Left colon (tissue), 2 donors: ENCODE results near the gene WDR72. TPM values are rescaled to one million over a fixed set of nuclear protein-coding genes. Genes with fewer than 3 reads are reported as not detected.
"Not testable (repeated sequence)": the region's sequence is repeated elsewhere in the genome, so short reads cannot be mapped to it uniquely, and the experiment has no call there.

Experiments used
- ATAC-seq: fragments of 200-7000 bp; cut with Tn5 transposase; one replicate; pipeline ENCODE4 v1.9.1; 2020; ENCODE audit warnings: mild to moderate bottlenecking, moderate library complexity
- DNase-seq, 2 donors: peaks; one replicate each; pipeline ENCODE4 v3.0.0-alpha.2; 2020
- intact Hi-C, 2 donors: fragments of 100-400 bp; cut with DNase I in 1 of 2; cut with micrococcal nuclease in 1 of 2; formaldehyde crosslinking; loops; one replicate each; pipeline versions ENCODE4 v1.11.2 to v1.14.0; 2022; cut with DNase I, micrococcal nuclease
- long read RNA-seq: library from polyadenylated mRNA; unstranded; transcript quantifications from one replicate; pipeline ENCODE4 v2.0.0, GENCODE V29; 2021
- total RNA-seq, 2 donors: library from RNA; stranded (reverse); fragmentation: NEBNext Ultra II Directional; extraction: Animal tissue kit (Norgen Biotek cat#: 25700); gene quantifications; one replicate each; pipeline ENCODE4 v1.2.1, GENCODE V29; 2021
- donor health status: DM: no; HTN: no; CAD: no.
- donor health status: DM: yes; HTN: yes; CAD: no.

WDR72 gene
- 1 to 10 TPM in 1 of 2 donors, under 1 TPM in 1; 0.12 to 1.2 TPM for total RNA-seq
- long read RNA-seq, result 0 reads

DNA sequence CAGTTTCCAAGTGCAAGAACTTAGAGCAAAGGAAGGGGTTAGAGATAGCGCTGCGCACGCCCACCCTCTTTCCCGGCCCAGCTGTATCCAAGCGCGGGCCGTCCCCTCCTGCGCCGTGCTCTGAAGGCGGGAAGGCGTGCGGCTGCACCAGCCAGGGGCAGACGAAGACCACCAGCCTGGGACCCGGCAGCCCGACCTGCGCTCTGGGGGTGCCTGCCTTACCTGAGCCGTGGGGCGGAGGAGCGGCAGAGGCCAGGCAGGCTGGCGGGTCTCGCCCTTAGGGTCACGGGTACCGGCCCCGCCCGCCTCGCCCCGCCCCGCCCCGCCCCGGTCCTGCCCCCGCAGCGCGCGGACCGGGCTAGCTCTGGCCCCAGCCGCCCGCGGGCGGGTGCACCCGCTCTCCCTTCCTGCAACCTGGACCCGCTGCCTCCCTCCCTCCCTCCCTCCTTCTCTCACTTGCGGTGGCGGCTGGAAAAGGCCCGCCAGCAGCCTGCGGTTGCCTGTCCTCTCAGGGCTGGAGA lies at the start of gene WDR72:
TSS of gene WDR72 (minus strand) at position 253 of the 521 bp plus-strand sequence. CDS start 26,514 bp downstream, outside the sequence.
- DNase-seq, result peak; percentile 18 to 40

DNA sequence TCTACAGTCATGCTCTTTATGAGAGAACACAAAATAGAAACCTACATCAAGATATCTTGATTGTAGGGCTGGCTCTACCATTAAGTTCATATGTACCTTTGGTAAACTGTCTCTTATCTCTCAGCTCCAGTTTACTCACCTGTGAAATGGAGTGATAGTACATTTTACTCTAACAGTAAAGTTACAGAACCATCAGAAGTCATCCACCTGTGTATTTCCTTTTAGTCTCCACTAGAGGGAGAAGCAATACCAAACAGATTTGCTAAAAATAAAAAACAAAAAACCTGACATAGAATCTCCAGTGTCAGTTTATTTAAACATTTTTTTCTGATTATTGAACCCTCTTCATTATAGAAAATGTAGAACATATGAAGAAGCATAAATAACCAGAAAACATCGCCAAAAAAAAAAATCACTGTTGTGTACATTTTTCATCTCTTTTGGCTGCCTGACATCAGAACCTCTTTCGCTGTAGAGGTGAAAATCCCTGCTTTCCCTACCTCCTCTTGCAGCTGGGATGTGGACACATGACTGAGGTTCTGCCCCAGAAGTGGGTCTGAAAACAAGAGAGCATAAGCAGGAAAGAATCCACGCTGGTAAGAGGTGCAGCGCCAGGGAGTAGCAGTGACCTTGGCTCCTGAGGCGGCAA lies 48.7 kb upstream of the WDR72 start:
- intact Hi-C loops, result no loop called here
- peak; percentile 55 for ATAC-seq
- DNase-seq, result no peak

More for the DNA sequence above, at the start of gene WDR72:
- ATAC-seq, result peak; percentile 83
- intact Hi-C loops, result no loop called here

DNA sequence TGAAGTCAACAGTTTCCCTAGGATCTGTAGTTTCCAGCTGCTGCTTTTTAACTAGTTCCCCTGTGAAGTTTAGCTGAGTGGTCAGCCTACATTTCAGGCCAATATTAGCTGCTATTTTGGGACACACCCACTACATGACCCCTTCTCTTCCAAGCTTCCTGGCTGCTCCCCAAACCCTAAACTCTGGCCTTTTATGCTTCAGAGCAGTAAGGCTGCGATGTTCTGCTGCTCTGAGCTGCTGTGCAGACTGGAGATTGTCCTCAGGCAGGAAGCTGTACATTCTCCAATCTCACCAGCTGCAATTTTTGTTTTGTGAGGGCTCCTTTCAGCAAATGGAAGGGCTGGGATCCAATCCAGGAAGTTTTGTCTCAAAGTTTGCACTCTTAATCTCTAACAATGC lies 48.0 kb upstream of the WDR72 start:
- DNase-seq (no peak), ATAC-seq (no peak)
- intact Hi-C loops, result no loop called here

DNA sequence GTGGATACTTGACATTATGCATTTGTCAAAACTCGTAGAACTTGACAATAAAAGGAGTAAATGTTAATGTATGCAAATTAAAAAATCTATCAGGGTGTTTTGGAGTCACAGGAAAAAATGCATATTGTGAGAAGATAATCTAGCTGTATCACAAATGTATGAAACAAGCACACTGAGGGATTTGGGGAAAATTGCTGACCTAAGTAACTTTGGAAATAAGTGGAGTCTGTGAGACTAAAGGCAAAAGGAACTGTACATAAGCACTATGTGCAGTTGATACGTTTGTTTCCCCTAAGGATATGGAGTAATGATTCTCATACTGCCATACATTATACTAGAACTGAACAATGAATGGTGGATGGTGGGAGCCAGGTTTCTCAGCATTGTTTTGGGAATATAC lies 43.2 kb upstream of the WDR72 start:
- no peak for DNase-seq
- ATAC-seq, result no peak
- intact Hi-C loops, result no loop called here

DNA sequence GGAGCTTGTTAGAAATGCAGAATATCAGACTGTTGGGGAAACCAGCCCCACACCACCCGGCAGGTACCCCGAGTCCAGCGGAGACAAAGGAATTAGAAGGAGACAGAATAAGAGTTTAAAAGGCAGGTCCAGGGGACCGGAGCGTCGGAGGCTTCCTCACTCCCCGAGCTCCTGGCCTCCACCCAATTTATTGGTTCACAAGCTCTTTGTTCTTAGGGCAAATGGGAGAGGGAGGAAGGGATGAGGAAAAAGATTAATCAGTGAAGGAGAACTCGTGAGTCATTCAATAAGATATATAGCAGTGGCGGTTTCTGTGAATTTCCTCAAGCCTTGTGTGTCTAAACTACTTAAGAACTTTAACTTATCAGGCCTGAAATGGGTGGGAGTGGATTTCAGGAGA lies 32.1 kb upstream of the WDR72 start:
- no peak for DNase-seq
- intact Hi-C loops, result no loop called here
- ATAC-seq, result peak; percentile 57

DNA sequence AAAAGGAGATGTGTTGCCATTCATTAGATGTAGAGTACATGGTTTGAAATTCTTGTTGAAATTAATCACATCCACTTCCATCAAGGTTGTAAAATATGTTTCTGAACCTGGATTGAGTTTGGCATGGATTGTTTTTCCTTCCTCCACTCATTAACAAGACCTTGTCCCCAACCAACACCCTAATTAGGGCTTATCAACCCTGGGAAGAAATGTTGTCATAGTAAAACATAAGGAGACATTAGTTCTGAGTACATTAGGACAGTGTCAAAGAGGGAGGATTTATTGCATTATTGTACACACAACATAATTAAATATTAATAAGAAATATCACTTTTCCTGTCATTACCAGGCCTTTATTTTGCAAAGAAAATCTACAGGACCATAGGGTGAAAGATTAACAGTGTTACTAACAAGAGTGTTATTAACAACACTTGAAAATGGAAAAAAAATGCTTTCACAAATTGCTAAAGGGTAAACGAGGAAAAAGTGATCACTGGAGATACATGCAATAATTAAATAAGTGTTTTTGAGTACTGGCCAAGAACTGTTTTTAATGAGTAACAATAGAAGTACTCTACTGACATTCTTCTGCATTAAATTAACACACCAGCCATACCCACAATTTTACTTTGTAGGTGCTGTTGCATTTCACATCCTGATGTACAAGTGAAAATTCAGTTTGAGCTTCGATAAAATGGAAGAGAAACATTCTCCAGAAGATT lies 30.4 kb upstream of the WDR72 start:
- DNase-seq (no peak), ATAC-seq (no peak)
- intact Hi-C loops, result no loop called here

DNA sequence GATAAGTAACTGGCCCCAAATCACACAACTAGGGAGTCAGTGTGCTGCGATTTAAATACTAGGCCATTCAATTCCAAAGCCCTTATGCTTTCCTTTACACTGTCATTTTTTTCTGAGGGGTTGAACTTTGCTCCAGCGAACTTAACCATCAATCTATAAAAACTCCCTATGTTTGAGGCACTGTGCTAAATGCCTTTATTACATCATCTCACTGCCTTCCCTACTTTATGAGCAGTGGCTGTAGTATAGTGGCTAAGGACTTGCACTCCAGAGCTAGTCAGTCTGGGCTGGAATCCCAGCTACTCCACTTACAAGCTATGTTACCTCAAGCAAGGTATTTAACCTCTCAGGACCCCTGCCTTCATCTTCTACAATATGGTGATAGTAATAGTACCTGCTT lies 26.9 kb upstream of the WDR72 start:
- peak; percentile 100 for ATAC-seq
- DNase-seq, result peak; percentile 18 to 51
- intact Hi-C loops, result no loop called here

DNA sequence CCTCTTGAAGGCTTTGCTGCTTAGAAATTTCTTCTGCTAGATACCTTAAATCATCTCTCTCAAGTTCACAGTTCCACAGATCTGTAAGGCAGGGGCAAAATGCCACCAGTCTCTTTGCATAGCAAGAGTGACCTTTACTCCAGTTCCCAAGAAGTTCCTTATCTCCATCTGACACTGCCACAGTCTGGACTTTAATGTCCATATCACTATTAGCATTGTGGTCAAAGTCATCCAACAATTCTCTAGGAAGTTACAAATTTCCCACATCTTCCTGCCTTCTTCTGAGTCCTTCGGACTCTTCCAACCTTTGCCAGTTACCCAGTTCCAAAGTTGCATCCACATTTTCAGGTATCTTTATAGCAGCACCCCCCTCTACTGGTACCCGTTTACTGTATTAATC lies 25.8 kb upstream of the WDR72 start:
- ATAC-seq, intact Hi-C loops, DNase-seq: not testable (repeated sequence)

DNA sequence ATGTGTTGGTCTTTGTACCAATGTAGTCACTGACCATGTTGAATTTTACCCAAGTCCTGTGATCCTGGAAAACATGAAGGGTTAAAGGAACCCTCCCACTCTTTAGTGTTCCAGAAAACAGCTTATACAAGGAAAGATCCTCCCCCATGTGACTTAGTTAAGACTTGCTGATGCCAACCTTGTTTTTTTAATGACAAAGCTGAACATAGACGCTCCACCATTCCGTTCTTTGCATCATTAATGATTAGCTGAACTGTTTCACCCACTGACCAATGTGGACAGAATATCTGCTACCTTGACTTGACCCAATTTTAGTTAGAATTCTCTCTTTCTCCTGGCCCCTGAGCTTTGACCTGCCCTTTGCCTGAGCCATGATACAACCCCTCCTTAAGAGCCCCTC lies 3.5 kb upstream of the WDR72 start:
- ATAC-seq (no peak), DNase-seq (no peak)
- intact Hi-C loops, result no loop called here

DNA sequence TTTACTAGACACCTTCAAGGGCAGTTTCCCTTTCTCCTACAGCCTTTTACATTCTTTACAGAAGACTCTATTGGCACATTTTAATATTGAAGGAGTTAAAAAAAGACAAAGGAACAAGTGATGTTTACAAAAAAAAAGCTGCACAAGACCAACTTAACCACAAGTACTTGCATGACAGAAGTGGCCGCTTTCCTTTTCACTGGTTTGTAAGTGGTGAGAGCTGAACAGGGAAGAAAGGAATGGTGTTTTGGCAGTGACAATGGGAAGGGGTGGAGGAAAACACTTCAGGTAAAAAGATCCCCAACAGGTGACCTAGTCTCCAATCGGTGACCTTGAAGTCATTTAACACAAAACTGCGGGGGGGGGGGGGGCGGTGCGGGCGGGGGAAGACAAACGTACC lies 1.1 kb downstream of the WDR72 start:
- ATAC-seq (no peak), DNase-seq (no peak)
- intact Hi-C loops, result no loop called here

DNA sequence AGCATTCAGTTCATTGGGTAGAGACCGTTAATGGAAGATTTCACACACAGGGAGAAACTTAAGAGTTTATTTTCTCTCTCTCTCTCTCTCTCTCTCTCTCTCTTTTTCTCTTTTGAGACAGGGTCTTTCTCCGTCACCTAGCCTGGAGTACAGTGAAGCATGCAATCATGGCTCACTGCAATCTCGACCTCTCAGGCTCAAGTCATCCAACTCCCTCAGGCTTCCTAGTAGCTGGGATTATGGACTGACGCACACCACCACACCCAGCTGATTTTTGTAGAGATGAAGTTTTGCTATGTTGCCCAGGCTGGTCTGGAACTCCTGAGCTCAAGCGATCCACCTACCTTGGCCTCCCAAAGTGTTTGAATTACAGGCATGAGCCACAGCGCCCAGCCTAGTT lies 1.6 kb downstream of the WDR72 start:
- ATAC-seq (no peak), DNase-seq (no peak)
- intact Hi-C loops, result no loop called here

DNA sequence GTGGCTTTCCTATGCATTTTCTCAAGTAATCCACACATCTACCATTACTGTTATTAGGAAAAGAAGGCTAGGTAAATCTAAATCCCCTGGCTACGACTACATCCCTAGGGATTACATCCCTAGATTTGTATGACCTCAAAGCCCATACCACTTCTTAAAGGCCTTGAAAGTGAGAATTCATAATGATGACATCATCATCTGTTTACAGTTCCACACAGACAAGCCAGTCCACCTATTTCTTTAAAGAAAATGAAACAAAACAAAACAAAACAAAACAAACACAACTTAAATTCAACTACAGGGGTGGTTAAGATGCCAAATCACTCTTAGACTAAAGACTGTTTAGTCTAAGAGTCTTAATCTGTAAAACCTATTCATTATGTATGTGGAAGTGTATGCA lies 5.7 kb downstream of the WDR72 start:
- DNase-seq (no peak), ATAC-seq (no peak)
- intact Hi-C loops, result no loop called here

DNA sequence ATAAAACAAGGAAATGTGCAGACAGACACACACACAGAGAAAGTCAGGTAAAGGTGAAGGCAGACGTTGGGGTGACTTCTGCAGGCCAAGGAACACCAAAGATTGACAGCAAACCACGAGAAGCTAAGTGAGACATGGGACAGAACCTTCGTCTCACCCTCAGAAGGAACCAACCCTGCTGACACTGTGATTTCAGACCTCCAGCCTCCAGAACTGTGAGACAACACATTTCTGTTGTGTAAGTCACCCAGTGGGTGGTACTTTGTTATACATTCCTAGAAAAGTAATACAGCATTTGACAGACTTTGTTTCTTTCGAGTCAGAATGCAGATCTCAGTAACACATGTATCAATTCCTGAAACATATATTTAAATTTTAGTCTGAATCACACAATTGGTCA lies 7.1 kb downstream of the WDR72 start:
- ATAC-seq (no peak), DNase-seq (no peak)
- intact Hi-C loops, result no loop called here

DNA sequence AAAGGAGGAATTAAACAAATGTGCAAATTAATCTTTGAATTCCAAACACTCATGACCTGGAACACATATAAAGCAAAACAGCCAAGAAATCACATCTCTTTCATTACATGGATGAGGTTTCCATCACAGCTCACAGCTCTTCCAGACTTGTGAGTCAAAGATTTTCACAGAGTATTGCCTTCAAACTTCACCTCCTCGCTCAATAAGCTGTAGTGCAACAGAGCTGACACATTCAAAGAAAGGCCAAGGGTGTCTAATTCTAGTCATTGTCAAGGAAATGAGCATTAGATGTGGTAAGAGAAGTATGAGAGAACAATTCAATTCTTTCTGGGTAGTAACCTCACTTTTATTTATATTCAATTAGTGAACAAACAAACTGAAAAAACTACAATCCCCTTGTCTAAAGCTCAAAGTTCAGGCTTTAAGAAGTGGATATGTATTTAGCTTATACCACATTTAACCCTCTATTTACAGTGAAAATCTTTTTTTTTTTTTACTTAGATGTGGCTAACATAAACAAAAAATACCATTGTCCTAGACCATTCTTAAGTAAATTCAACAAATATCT lies 11.9 kb downstream of the WDR72 start:
- DNase-seq (no peak), ATAC-seq (no peak)
- intact Hi-C loops, result no loop called here

DNA sequence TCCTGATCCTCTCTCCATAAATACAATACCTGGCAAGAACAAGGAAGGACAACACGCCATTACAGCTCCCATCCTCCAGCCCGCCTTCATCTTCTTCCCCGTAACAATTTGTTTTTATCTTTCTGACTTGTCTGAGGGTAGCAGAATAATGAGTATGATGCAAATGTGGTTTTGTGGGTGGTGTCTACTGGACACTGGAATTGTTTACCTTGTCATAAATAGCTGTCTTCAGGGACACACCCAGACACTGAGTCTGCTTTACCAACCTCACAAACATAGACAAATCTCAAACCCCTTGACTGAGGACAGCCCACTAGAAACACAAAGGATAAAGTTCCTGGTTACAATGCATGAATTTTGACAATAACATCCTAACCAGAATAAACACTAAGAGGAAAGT lies 13.4 kb downstream of the WDR72 start:
- intact Hi-C loops, result no loop called here
- peak; percentile 55 for ATAC-seq
- DNase-seq, result no peak

DNA sequence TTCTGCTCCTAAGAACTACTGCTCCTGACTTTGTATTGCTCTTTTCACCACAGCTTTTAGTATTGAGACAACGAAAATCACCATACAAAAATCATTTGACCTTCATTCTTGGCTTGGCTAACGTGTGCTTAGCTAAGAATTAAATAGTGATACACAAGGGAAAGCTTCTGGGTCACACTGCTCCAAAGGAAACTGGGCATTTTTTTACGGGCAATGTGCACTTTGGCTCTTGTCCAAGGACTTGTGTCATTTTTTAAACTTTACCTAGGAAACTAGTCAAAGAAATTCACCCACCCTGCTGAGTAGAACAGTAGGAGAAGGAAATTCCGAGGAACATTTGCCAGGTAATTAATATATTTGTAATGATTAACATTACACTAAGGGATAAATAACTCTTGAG lies 19.8 kb downstream of the WDR72 start:
- no peak for DNase-seq
- intact Hi-C loops, result no loop called here

DNA sequence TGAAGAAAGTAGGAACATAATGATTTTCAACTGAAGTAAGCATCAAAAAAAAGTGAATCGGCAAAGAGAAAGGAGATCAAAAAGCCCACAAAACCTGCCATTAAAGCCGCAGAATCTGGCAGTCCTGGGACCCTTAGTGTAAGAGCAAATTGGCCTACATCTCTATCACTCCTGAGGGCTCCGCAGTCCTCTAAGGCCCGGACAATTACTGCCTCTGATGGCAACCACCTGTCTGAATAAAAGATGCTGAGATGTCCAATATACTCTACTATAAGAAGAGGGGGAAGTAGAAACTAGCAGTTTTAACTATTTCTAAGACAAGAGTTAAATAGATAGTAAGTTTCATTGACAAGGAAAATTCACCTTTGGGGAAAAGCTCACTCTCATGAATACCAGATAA lies 20.3 kb downstream of the WDR72 start:
- DNase-seq (no peak), ATAC-seq (no peak)
- intact Hi-C loops, result no loop called here

More for the DNA sequence above, 19.8 kb downstream of the WDR72 start:
- no peak for ATAC-seq

DNA sequence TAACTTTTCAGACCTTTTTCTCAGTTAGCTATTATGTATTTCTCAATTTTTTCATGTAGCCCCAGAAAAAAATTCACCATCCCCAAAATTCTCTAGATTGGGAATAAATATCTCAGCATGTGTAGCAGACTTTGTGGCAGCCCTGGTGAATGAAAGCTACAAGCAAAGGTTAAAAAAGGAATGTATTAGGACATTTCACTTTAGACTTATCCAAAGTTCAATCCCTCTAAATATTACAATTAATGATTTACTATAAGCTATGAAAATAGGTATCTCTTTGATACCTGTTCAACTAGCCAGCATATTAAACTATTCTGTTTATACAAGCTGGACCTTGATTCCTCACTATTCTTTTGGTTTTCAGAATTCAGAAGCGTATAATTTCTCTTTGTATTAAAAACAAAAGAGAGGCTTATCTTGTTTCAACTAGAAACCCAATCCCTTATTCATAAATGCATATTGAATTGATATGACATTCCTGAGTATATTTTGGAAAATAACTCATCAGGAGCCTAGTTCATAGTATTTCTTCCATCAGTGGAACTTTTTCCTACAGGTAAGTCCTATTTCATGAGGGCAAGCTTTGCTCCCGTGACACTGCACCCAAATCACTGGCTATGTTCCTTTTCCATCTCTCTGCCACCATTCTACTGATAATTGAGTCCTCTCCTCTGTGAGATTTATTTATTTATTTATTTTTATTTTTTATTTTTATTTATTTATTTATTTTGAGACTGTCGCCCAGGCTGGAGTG lies 38.0 kb downstream of the WDR72 start:
- DNase-seq (no peak), ATAC-seq (no peak)
- intact Hi-C loops, result no loop called here
